ENCODE data around the gene SSTR1. TPM values are rescaled to one million over a fixed set of nuclear protein-coding genes. Genes with fewer than 3 reads are reported as not detected.

Gene SSTR1
- total and polyA plus RNA-seq, 7 donors = 0.21 to 0.60 (median 0.39) TPM

- Histone ChIP-seq H3K9me3 (no peaks in the 10 kb centered on the region), H3K4me1 (no peaks in the 10 kb centered on the region), H3K36me3 (ENCODE audit: insufficient read depth in 1 of 2, low read depth in 1 of 2) (no peaks in the 10 kb centered on the region), H3K27me3 (ENCODE audit: insufficient read depth in 3 of 3, low read length in 2 of 3) (no peaks in the 10 kb centered on the region), H3K27ac (no peak overlapping the region), H3K4me3 (no peak overlapping the region)
- ATAC-seq = no peak
- WGBS, 3 donors = 72 to 79% (median 77%) methylated on average over 2 of the region's 2 CpGs
- intact Hi-C loops (cut with DNase I) = no loop called here
- no peak for TF ChIP-seq CTCF (IDR thresholded peaks at IDR 0.05)
- no peak for DNase-seq
These were observed 18.2 kb downstream of the SSTR1 start for GRCh38 chr14:38225946-38226345.

GRCh38 chr14:38226366-38226765, 18.7 kb downstream of the SSTR1 start:
- no peak for DNase-seq
- Histone ChIP-seq H3K27ac (no peak overlapping the region), H3K4me1 (no peaks in the 10 kb centered on the region), H3K27me3 (ENCODE audit: insufficient read depth in 3 of 3, low read length in 2 of 3) (no peaks in the 10 kb centered on the region), H3K9me3 (no peaks in the 10 kb centered on the region), H3K4me3 (no peak overlapping the region), H3K36me3 (ENCODE audit: insufficient read depth in 1 of 2, low read depth in 1 of 2) (no peaks in the 10 kb centered on the region)
- WGBS, 3 donors = 48 to 50% (median 48%) methylated on average over 3 of the region's 3 CpGs
- intact Hi-C loops (cut with DNase I) = no loop called here
- TF ChIP-seq CTCF (IDR thresholded peaks at IDR 0.05) = no peak
- no peak for ATAC-seq

GRCh38 chr14:38233218-38233617, 25.5 kb downstream of the SSTR1 start:
- H3K36me3 ChIP-seq (ENCODE audit: insufficient read depth in 1 of 2, low read depth in 1 of 2) = no peaks in the 10 kb centered on the region
- no peak overlapping the region for H3K4me3 ChIP-seq
- ATAC-seq (no peak), DNase-seq (no peak)
- whole genome bisulfite sequencing, 3 donors = 66 to 74% (median 67%) methylated on average over 5 of the region's 5 CpGs
- H3K9me3 ChIP-seq = no peaks in the 10 kb centered on the region
- intact Hi-C loops (cut with DNase I) = no loop called here
- no peaks in the 10 kb centered on the region for H3K4me1 ChIP-seq
- no peak overlapping the region for H3K27ac ChIP-seq
- no peaks in the 10 kb centered on the region for H3K27me3 ChIP-seq (ENCODE audit: insufficient read depth in 3 of 3, low read length in 2 of 3)
- TF ChIP-seq CTCF (IDR thresholded peaks at IDR 0.05) = no peak

- ATAC-seq (no peak), DNase-seq (no peak)
- Histone ChIP-seq H3K27ac (no peak overlapping the region), H3K4me3 (no peak overlapping the region), H3K4me1 (no peaks in the 10 kb centered on the region), H3K27me3 (ENCODE audit: insufficient read depth in 3 of 3, low read length in 2 of 3) (no peaks in the 10 kb centered on the region), H3K36me3 (ENCODE audit: insufficient read depth in 1 of 2, low read depth in 1 of 2) (no peaks in the 10 kb centered on the region), H3K9me3 (no peaks in the 10 kb centered on the region)
- 79 to 94% (median 80%) methylated on average over 1 of the region's 1 CpG for WGBS, 3 donors
- TF ChIP-seq CTCF (IDR thresholded peaks at IDR 0.05) = no peak
- intact Hi-C loops (cut with DNase I) = no loop called here
These were observed 30.6 kb downstream of the SSTR1 start for GRCh38 chr14:38238332-38238731.

- intact Hi-C loops (cut with DNase I) = no loop called here
- TF ChIP-seq CTCF (IDR thresholded peaks at IDR 0.05) = no peak
- no peaks in the 10 kb centered on the region for H3K36me3 ChIP-seq (ENCODE audit: insufficient read depth in 1 of 2, low read depth in 1 of 2)
- H3K27ac ChIP-seq = no peak overlapping the region
- no peaks in the 10 kb centered on the region for H3K4me1 ChIP-seq
- no peak for ATAC-seq
- H3K27me3 ChIP-seq (ENCODE audit: insufficient read depth in 3 of 3, low read length in 2 of 3) = no peaks in the 10 kb centered on the region
- H3K4me3 ChIP-seq = no peak overlapping the region
- DNase-seq = no peak
- no peaks in the 10 kb centered on the region for H3K9me3 ChIP-seq
These were observed 31.2 kb downstream of the SSTR1 start for GRCh38 chr14:38238878-38239277.
